ENCODE results near the gene EHF.

The EHF gene

DNA sequence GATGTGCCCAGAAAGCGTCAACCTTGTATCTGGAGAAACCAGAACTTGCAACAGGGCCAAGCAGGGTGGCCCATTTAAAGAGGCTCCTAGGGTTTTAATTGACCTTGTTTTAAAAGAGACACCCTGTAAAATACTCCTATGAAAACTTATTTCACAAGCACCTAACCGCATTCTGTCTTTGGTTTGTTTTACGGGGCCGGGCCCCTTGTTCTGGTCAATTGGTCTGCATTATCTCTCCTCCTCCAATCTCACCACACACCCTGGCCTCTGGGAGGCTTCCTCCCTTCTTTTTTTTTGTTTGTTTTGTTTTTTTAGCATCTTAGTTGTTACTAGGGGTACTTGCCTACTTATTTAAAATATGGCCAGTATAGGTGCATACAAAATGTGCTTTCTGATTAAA, 4.7 kb downstream of the EHF start:
- no peak for DNase-seq (ENCODE audit: low read depth)

GRCh38 chr11:34626393-34626792, 5.5 kb downstream of the EHF start:
- DNase-seq (ENCODE audit: low read depth): no peak

- no peak for DNase-seq (ENCODE audit: low read depth)
Observed at GRCh38 chr11:34627197-34627596, 6.3 kb downstream of the EHF start.

GRCh38 chr11:34629711-34630110, 8.8 kb downstream of the EHF start:
- no peak for DNase-seq (ENCODE audit: low read depth)

GRCh38 chr11:34630544-34630943, 9.7 kb downstream of the EHF start:
- DNase-seq (ENCODE audit: low read depth): no peak

GRCh38 chr11:34631297-34631696, 10.4 kb downstream of the EHF start:
- no peak for DNase-seq (ENCODE audit: low read depth)

DNA sequence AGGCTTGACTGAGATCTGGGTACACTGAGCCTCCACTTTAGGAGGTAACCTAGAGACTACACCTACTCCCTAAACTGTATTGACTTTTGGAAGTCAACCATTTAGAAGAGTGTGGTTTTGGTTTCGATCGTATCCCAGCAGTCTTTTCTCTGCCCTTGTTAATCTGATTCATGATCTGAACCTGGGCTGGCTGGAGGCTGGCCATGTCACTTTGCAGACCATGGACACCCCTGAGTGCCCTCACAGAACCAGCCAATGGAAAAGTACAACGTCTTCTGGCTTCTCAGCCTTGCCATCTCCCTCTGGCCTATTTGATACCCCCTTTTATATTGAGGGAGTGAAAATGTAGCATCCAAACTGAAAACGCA, 10.8 kb downstream of the EHF start:
- DNase-seq (ENCODE audit: low read depth): no peak

DNA sequence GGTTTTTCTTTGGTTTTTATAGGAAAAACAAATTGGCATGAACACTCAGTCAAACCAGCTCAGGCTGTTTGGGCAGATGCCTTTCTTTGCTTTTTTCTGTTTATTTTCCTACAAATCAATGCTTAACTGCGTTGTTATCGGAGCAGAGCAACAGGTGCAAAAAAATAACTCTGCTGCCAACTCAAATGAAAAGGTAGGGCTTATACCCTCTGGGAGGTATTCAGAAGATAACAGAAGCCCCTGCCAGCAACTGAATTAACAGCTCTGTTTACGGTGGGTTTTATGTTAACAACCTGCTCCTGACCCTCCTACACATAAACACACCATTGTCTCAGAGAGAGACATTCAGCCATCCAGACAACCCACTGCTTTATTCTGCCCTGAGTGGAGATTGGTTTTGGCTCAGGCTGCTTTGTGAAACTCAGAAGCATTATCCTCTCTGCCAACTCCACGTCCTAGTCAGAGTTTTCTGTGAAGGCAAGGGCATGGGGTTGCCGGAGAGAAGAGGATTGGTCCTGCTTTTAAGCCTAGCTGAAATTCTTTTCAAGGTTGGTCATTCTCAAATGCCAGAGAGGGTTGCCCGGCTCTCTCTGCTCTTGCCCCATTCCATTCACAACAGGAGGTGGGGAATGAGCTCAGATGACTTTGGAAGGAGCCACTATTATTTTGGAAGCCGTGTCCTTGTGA, 11.4 kb downstream of the EHF start:
- no peak for DNase-seq (ENCODE audit: low read depth)

DNA sequence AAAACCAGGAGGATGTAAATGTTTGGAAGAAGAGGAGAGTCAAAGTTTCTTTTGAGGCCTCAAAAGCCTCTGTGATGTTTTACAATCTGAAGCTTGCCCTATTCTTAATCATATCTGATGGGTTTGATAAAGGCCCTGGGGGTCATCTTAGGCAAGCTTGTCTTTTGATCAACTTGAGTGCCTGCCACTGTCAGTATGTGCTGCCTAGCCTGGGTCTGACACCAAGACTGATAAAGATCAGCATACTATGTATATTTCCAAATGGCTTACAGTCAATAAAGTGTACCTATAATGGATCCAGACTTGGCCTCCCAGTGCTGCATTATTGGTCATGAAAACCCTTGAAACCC, 12.7 kb downstream of the EHF start:
- no peak for DNase-seq (ENCODE audit: low read depth)

DNA sequence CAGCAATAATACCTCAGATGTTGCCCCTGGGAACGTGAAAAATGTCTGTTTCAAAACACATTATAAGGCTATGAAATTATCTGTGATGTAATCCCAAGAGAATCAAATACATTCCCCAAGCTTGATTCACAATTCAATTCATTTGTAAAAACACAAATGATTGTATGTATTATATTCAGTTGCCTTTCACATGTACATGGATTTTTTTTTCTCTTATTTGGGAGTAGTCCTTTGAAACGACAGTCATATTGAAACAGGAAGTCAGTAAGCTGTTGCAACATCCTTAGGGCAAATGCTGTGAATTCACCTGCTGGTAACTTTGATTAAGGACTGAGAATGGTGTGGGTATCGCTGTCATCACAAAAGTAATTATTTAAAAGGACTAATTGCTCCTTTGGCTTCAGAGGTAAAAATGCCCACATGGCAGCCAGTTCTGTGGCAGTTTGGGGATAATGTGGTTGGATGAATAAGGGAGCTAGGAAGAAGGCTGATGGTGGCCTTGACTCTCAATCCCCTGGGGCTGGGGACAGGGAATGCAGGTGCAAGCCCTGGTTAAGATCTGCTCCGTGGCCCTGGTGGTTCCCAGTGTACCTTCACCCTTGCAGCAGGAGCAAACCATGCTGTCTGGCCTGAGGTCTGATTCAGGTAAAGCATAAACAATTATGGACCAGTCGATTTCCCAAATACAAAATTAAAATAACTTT, 13.2 kb downstream of the EHF start:
- no peak for DNase-seq (ENCODE audit: low read depth)

- DNase-seq (ENCODE audit: low read depth): no peak
Observed at GRCh38 chr11:34634694-34635062, 13.8 kb downstream of the EHF start.

DNA sequence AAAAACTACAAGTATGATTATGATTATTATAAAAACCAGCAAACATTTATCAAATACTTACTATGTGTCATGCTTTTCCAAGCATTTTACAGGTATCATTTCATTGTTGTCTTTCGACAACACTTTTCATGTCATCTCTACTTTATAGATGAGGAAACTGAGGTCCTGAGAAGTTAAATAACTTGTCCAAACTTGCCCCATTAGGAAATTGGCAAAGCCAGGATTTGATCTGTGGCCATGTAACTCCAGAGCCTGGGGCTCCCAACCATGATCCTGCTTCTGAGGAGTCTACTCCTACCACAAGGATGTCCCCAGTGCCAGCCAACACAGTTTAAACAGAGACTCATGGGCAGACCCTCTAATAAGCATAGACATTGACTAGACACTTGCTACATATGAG, 15.2 kb downstream of the EHF start:
- DNase-seq (ENCODE audit: low read depth): no peak

GRCh38 chr11:34637303-34637702, 16.4 kb downstream of the EHF start:
- DNase-seq (ENCODE audit: low read depth): no peak

- DNase-seq (ENCODE audit: low read depth): no peak
Observed at GRCh38 chr11:34638897-34639296, 18.0 kb downstream of the EHF start.

DNA sequence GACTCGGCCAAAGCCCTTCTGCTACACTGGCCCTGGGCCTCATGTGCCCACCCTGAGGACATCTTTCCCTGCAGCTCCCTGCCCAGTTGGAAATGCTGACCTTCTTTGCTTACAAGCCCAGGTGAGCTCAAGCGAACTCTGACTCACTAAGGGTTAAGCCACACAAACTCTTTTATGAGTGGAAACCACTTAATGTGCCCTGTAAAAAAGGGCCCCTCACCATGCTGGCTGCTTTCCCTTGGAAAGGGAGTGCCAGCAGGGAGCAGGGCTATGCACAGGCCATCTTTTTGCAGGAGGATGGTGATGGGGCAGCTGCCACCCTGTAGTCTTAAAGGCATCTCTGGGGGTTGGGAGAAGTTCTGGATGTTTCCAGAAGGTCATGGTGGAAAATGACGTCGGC, 18.7 kb downstream of the EHF start:
- DNase-seq (ENCODE audit: low read depth): no peak

DNA sequence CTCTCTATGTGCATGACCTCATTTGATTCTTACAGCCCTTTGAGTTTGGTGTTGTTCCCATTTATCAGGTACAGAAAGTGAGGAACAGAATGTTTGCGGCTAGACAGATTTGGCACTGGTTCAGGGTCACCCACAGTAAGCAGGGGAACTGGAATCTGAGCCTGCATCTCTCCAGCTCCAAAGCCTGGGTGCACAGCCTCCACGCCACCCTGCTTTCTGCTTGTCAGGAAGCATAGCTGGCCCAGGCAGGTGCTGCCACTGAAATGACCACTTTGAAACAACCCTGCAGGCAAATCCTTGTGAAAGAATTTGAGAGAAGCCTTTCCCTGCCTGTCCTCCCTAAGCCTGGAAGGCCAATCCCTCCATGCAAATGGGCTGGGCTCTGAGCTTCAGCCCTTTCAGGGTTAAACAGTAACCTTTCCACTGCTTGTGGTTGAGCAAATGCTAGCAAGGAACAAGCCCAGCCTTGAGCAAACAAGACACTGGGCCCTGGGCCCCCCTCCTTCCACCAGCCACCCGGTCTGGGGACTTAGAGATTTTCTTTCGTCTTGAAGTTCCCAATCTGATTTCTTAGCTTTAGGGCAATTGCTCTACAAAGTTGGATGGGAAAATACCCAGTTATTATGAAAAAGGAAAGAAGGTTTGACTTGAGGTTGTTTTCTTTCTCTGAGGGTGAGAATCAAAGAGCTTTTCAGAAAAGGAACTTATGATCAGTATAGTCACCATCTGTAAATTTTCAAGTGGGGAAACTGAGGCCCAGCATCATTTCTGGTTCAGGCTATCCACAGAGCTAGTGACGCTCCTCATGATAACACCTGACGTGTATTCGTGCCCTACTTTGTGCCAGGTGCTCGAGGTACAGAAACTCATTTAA, 19.4 kb downstream of the EHF start:
- DNase-seq (ENCODE audit: low read depth): no peak

- no peak for DNase-seq (ENCODE audit: low read depth)
Observed at GRCh38 chr11:34640924-34641275, 20.0 kb downstream of the EHF start.

- DNase-seq (ENCODE audit: low read depth): no peak
Observed at GRCh38 chr11:34641456-34641855, 20.6 kb downstream of the EHF start.

DNA sequence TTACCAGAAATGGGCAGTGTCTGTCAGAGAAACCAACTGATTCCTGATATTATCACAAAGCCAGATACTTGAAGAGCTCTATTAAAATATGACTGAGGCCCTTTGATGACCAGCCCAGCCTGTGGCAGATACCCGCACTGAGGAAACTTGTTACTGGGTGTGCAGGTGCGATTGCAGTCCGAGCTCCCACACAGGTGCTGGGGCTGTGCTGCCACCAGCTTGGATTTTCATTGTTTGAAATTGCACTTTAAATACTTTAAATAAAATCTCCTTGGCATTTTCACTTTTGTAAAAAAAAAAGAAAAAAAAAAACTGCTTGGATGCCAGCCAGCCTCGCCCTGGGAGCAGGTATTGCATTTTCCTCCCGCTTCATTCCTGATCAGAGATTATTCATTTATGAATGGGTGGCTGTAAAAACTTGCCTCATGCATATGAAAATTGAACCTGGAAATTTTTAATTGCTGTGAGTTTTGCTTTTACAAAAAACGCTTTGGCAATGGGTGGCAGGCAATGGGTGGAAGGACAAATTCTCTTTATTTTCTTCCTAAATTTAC, 21.2 kb downstream of the EHF start:
- no peak for DNase-seq (ENCODE audit: low read depth)

DNA sequence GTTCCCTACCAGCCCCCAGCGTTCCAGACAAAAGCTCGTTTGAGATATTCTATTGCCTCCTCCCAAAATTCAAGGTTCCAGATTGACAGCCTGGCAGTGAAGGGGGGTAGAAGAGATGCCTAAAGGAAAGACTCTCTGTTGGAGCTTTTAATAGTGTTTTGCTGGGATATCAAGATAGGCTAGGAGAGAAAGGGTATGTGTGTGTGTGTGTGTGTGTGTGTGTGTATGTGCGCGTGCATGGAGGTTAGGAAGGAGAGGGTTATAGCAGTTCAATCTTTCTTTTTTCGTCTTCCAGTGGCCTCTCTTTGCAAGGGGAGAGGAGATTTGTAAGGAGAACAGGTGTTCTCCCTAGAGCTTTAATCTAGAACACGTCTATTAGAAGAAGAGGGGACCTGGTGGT, 22.0 kb downstream of the EHF start:
- DNase-seq (ENCODE audit: low read depth): no peak

GRCh38 chr11:34643311-34643710, 22.4 kb downstream of the EHF start:
- no peak for DNase-seq (ENCODE audit: low read depth)

DNA sequence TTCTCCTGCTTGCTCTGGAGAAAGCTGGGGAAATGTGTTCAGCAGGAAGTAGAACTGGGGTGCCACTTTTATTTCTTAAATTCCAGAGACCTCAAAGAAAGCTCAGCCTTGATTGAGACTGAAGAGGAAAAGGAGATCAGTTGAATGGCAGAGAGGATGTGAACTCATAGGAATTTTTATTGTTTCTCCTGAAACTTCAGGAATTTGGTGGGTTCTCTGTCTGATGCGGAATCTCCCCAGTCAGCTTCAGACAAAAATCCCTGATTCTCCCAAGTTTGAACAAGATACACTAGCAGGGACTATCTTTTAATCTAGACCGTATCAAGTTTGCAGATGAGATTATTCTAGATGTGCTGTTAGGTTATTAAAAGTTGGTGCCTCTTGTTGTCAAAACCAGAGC, 23.0 kb downstream of the EHF start:
- DNase-seq (ENCODE audit: low read depth): no peak

Measured in activated T-cell treated with anti-CD3 and anti-CD28 coated beads for 1 hour (primary cell).